Measurements from ENCODE around the gene PDXK.

The PDXK gene

GRCh38 chr21:43733529-43734071, 14.7 kb downstream of the PDXK start:
- no peak for TF ChIP-seq CTCF (IDR thresholded peaks at IDR 0.05; ENCODE audit: borderline replicate concordance, insufficient read depth, low read depth, low read length)
- no peak overlapping the region for H3K4me3 ChIP-seq (ENCODE audit: low read depth, low read length)

- H3K4me3 ChIP-seq (ENCODE audit: low read depth, low read length), result no peak overlapping the region
- no peak for TF ChIP-seq CTCF (IDR thresholded peaks at IDR 0.05; ENCODE audit: borderline replicate concordance, insufficient read depth, low read depth, low read length)
These were observed 15.4 kb downstream of the PDXK start for GRCh38 chr21:43734131-43734927.

- no peak overlapping the region for H3K4me3 ChIP-seq (ENCODE audit: low read depth, low read length)
- no peak for TF ChIP-seq CTCF (IDR thresholded peaks at IDR 0.05; ENCODE audit: borderline replicate concordance, insufficient read depth, low read depth, low read length)
These were observed 15.9 kb downstream of the PDXK start for GRCh38 chr21:43734928-43735229.

- H3K4me3 ChIP-seq (ENCODE audit: low read depth, low read length), result no peak overlapping the region
- TF ChIP-seq CTCF (IDR thresholded peaks at IDR 0.05; ENCODE audit: borderline replicate concordance, insufficient read depth, low read depth, low read length), result no peak
These were observed 16.5 kb downstream of the PDXK start for GRCh38 chr21:43735236-43736091.

- no peak for TF ChIP-seq CTCF (IDR thresholded peaks at IDR 0.05; ENCODE audit: borderline replicate concordance, insufficient read depth, low read depth, low read length)
- H3K4me3 ChIP-seq (ENCODE audit: low read depth, low read length), result no peak overlapping the region
These were observed 17.4 kb downstream of the PDXK start for GRCh38 chr21:43736224-43736883.

- TF ChIP-seq CTCF (IDR thresholded peaks at IDR 0.05; ENCODE audit: borderline replicate concordance, insufficient read depth, low read depth, low read length), result no peak
- H3K4me3 ChIP-seq (ENCODE audit: low read depth, low read length), result no peak overlapping the region
These were observed 18.4 kb downstream of the PDXK start for GRCh38 chr21:43737158-43737950.

All from GM12875 (cell line).